Measurements from ENCODE around the gene GTPBP3. TPM values are rescaled to one million over a fixed set of nuclear protein-coding genes. Genes with fewer than 3 reads are reported as not detected.

Gene GTPBP3
- total RNA-seq, 6 experiments from 2014 or later, result 9.2 to 14.7 (median 13.0) TPM

DNA sequence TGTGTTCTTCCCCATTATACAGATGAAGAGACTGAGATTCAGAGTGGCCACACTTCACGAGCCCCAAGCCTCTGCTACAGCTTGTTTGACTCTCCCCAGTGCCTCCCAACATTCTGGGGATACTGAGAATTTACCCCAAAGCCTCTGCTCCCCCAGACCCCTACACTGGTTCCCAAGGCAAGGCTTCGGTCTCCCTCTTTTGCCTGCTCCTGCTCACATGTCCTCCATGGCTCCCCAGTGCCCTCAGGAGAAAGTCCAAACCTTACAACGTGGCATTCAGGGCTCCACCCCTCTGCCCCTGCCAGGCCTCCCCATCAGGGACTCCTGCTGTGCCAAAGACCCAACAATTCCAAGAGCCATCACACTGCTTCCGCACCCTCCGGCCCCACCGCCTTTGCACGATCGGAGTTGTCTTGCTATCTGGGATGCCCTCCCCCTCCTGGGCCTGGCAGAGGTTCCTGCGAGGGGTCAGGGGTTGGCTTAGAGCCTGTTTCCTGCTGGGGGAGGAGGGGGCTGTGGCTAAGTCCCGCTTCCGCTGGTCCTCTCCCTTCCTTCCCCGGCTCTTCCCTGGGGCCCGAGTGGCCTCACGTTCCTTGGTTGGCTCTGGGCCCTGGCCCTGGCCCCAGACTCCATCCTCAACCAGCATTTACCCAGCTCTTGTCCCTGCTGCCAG lies 15.4 kb downstream of the GTPBP3 start:
- Mint-ChIP-seq H3K4me1 (ENCODE audit: low read depth) (peaks cover 8% of the 10 kb centered on the region), H3K9me3 (no peaks in the 10 kb centered on the region), H3K4me3 (no peak overlapping the region), H3K36me3 (ENCODE audit: low read depth) (no peaks in the 10 kb centered on the region), H3K27ac (no peak overlapping the region), H3K27me3 (ENCODE audit: insufficient read depth) (peaks cover 16% of the 10 kb centered on the region)
- TF ChIP-seq, protein P1, sequence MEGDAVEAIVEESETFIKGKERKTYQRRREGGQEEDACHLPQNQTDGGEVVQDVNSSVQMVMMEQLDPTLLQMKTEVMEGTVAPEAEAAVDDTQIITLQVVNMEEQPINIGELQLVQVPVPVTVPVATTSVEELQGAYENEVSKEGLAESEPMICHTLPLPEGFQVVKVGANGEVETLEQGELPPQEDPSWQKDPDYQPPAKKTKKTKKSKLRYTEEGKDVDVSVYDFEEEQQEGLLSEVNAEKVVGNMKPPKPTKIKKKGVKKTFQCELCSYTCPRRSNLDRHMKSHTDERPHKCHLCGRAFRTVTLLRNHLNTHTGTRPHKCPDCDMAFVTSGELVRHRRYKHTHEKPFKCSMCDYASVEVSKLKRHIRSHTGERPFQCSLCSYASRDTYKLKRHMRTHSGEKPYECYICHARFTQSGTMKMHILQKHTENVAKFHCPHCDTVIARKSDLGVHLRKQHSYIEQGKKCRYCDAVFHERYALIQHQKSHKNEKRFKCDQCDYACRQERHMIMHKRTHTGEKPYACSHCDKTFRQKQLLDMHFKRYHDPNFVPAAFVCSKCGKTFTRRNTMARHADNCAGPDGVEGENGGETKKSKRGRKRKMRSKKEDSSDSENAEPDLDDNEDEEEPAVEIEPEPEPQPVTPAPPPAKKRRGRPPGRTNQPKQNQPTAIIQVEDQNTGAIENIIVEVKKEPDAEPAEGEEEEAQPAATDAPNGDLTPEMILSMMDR (IDR thresholded peaks at IDR 0.05), result no peak
- DNase-seq, result no peak

DNA sequence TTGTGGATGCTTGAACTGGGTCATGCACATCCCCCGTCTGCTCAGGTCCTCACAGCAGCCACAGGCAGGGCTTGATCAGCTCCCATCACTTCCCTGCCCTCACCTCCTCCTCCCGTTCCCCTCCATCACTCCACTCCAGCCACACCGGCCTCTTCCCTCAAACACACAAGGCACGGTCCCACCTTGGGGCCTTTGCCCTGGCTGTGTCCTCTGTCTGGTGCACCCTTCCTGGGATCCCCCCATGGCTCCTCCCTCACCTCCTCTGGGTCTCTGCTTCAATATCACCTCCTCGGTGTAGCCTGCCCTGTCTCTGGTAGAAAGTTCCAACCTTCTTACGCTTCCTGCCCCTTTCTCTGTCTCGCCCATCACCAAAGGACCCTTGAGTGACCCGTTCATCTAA lies 16.0 kb downstream of the GTPBP3 start:
- Mint-ChIP-seq H3K36me3 (ENCODE audit: low read depth) (no peaks in the 10 kb centered on the region), H3K27me3 (ENCODE audit: insufficient read depth) (peaks cover 16% of the 10 kb centered on the region), H3K4me1 (ENCODE audit: low read depth) (peaks cover 7% of the 10 kb centered on the region; the same call in 1 of the 2 replicates), H3K4me3 (no peak overlapping the region), H3K9me3 (no peaks in the 10 kb centered on the region), H3K27ac (no peak overlapping the region)
- TF ChIP-seq, protein P1 (IDR thresholded peaks at IDR 0.05), result no peak
- DNase-seq, result no peak

DNA sequence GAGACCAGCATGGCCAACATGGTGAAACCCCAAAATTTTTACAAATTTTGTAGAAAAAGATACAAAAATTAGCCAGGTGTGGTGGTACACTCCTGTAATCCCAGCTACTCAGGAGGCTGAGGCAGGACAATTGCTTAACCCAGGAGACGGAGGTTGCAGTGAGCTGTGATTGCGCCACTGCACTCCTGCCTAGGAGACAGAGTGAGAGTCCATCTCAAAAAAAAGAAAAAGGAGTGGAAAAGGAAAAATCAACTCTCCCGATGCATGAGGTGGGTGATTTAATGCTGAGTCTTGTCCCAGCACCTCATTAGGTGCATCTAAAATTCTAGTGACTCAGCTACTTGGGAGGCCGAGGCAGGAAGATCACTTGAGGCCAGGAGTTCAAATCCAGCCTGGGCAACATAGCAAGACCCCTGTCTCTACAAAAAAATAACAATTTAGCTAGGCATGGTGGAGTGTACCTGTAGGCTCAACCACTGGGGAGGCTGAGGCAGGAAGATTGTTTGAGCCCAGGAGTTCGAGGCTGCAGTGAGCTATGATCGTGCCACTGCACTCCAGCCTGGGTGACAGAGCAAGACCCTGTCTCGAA lies 19.8 kb downstream of the GTPBP3 start:
- H3K4me3 Mint-ChIP-seq, result no peak overlapping the region
- H3K4me1 Mint-ChIP-seq (ENCODE audit: low read depth), result no peaks in the 10 kb centered on the region
- H3K36me3 Mint-ChIP-seq (ENCODE audit: low read depth), result no peaks in the 10 kb centered on the region
- H3K27ac Mint-ChIP-seq, result no peak overlapping the region
- H3K9me3 Mint-ChIP-seq, result no peaks in the 10 kb centered on the region
- no peak for DNase-seq
- TF ChIP-seq, protein P1 (IDR thresholded peaks at IDR 0.05), result no peak
- peaks cover 13% of the 10 kb centered on the region for H3K27me3 Mint-ChIP-seq (ENCODE audit: insufficient read depth)

DNA sequence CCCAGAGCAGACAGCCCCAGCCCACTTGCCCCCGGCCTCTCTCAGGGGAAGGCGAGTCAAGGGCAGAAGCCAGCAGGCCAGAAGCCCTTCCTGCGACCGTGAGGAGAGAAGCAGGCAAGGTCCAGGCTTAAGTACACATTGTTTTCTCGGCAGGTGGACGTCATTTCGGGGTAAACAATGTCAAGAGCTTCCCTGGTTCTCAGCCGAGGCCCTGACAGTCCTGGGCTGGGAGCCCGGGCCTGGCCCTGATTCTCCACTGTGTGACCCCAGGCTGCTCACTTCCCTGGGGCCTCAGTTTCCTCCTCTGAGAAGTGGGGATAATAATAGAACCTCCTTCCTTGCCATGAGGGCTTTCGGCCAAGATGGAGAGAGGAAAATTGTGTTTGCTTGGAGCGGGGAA lies 20.4 kb downstream of the GTPBP3 start:
- Mint-ChIP-seq H3K4me1 (ENCODE audit: low read depth) (no peaks in the 10 kb centered on the region), H3K4me3 (no peak overlapping the region), H3K27ac (no peak overlapping the region), H3K27me3 (ENCODE audit: insufficient read depth) (peaks cover 17% of the 10 kb centered on the region), H3K9me3 (no peaks in the 10 kb centered on the region), H3K36me3 (ENCODE audit: low read depth) (no peaks in the 10 kb centered on the region)
- no peak for DNase-seq
- TF ChIP-seq, protein P1 (IDR thresholded peaks at IDR 0.05), result no peak

DNA sequence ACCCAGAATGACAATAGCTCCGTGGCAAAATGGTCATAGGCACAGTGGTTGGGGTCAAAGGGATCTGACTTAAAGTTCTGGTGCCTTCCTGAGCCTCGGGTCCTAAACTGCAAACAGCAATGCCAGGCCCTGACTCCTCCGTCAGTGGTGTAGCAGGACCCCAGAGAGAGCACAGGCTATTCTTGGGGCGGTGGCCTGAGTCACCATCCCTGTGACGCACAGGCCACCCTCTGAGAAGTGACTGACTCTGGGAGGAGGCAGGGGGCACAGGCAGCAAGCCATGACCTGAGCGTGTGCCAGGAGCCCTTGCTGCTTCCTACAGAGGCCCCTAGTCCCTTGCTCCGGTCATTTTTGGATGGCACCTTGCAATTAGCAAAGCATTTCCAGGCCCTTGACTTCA lies 21.0 kb downstream of the GTPBP3 start:
- H3K27ac Mint-ChIP-seq, result no peak overlapping the region
- TF ChIP-seq, protein P1 (IDR thresholded peaks at IDR 0.05), result no peak
- no peaks in the 10 kb centered on the region for H3K9me3 Mint-ChIP-seq
- H3K4me3 Mint-ChIP-seq, result no peak overlapping the region
- H3K36me3 Mint-ChIP-seq (ENCODE audit: low read depth), result no peaks in the 10 kb centered on the region
- H3K27me3 Mint-ChIP-seq (ENCODE audit: insufficient read depth), result peaks cover 13% of the 10 kb centered on the region
- no peak for DNase-seq
- no peaks in the 10 kb centered on the region for H3K4me1 Mint-ChIP-seq (ENCODE audit: low read depth)

All from HFFc6 (cell line).